Suprapubic skin (tissue), 3 donors: ENCODE data around the gene DPY19L1.

Experiments
- POLR2A ChIP-seq, 2 donors: fragments of 450-650 bp; IDR thresholded peaks; one replicate each; pipeline ENCODE4 v1.6.1; 2017; ENCODE audit warnings: antibody characterized with exemption in 2 of 2, mild to moderate bottlenecking in 2 of 2, moderate library complexity in 2 of 2
- TF ChIP-seq, protein P1 (sequence below), 2 donors: fragments of 200-600 bp in 1 of 2; fragments of 450-650 bp in 1 of 2; sonication (generic) in 1 of 2; IDR thresholded peaks; one replicate each; pipeline ENCODE4 v1.5.1; 2016 to 2019; ENCODE audit warnings: antibody characterized with exemption in 2 of 2, mild to moderate bottlenecking in 1 of 2, moderate library complexity in 1 of 2

DNA sequence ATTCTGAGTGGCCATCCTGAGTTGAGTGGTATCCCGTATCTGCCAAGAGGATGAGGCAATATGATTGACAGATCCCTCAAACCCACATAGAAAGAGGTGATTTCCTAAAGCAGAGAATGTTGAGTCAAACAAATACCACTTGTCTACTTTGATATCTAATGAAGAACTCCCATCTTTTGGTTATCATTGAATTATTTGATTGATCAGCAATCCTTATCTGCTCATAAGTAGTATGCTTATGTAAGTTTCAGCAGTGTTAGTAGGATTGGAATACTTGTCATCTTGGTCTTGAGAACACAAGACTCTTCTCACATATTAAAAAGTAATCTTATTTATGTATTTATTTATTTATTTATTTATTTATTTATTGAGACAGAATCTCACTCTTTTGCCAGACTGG lies 147.3 kb downstream of the DPY19L1 start:
- TF ChIP-seq, protein P1, sequence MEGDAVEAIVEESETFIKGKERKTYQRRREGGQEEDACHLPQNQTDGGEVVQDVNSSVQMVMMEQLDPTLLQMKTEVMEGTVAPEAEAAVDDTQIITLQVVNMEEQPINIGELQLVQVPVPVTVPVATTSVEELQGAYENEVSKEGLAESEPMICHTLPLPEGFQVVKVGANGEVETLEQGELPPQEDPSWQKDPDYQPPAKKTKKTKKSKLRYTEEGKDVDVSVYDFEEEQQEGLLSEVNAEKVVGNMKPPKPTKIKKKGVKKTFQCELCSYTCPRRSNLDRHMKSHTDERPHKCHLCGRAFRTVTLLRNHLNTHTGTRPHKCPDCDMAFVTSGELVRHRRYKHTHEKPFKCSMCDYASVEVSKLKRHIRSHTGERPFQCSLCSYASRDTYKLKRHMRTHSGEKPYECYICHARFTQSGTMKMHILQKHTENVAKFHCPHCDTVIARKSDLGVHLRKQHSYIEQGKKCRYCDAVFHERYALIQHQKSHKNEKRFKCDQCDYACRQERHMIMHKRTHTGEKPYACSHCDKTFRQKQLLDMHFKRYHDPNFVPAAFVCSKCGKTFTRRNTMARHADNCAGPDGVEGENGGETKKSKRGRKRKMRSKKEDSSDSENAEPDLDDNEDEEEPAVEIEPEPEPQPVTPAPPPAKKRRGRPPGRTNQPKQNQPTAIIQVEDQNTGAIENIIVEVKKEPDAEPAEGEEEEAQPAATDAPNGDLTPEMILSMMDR (IDR thresholded peaks at IDR 0.05) = no peak
- no peak for TF ChIP-seq POLR2A (IDR thresholded peaks at IDR 0.05)
